SJSA1 (cell line): ENCODE results near the gene GOLGA2. TPM values are rescaled to one million over a fixed set of nuclear protein-coding genes. Genes with fewer than 3 reads are reported as not detected.

Experiments used
- DNase-seq, 2 experiments: peaks; one replicate each; pipeline ENCODE4 v3.0.0-alpha.2; 2015 to 2020; ENCODE audit warnings: low spot score in 2 of 2, low read depth in 1 of 2
- H3K27ac ChIP-seq: fragments of 250-450 bp; sonication (Bioruptor Pico); 2 replicates; pipeline ENCODE4 v1.5.1; 2020; ENCODE audit warnings: mild to moderate bottlenecking, moderate library complexity
- H3K27me3 ChIP-seq: fragments of 250-450 bp; sonication (Bioruptor Pico); replicated peaks from 2 replicates; pipeline ENCODE4 v1.5.1; 2020; ENCODE audit warnings: mild to moderate bottlenecking, moderate library complexity
- H3K36me3 ChIP-seq: fragments of 250-450 bp; sonication (Bioruptor Pico); 2 replicates; pipeline ENCODE4 v1.5.1; 2020; ENCODE audit warnings: mild to moderate bottlenecking
- H3K4me1 ChIP-seq: fragments of 250-450 bp; sonication (Bioruptor Pico); replicated peaks from 2 replicates; pipeline ENCODE4 v1.6.1; 2021; ENCODE audit warnings: mild to moderate bottlenecking
- H3K4me3 ChIP-seq: fragments of 250-450 bp; sonication (Bioruptor Pico); 2 replicates; pipeline ENCODE4 v1.5.1; 2020; ENCODE audit warnings: mild to moderate bottlenecking
- H3K9me3 ChIP-seq: fragments of 250-450 bp; sonication (Bioruptor Pico); replicated peaks from 2 replicates; pipeline ENCODE4 v1.5.1; 2020; ENCODE audit warnings: mild to moderate bottlenecking
- total RNA-seq: library from RNA; depleted of rRNA; stranded (reverse); fragments of >200 nt; shearing (Covaris generic); gene quantifications from 2 replicates; pipeline ENCODE4 v1.2.3, GENCODE V29; 2014

GOLGA2 gene
- total RNA-seq, 1 experiment from 2014 or later = 78.6 TPM

DNA sequence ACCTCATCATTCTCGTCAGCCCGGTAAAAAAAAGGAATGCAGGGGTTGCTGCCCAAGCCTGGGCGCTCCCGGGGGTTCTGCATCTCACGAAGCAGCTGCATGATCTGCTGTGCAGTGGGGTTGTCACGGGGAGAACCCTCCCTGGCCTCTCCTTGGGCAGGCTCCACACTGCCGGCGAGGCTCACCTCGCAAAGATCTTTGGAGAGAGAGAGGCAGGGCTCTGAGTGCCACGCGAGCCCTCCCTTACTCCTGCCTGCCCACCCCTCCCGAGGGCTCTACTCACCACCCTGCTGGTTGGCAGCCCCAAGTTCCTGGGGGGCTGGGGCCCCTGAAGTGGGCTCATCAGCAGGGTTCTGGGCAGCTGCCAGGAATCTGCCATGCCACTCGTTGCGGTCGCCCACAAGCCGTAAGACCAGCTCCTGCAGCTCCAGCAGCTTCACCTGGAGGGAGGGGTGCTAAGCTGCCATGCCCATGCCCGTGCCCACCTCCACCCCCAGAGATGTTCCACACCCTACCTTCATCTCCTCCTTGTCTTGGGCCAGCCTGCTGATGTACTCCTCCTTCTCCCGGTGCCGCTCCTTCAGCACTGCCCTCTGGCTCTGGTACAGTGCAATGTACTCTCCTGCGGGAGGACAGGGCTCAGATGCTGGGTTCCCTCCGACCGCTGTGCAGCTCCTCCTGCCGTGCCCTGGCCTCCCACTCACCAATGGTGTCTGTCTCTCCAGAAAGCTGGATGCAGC, 18.6 kb downstream of the GOLGA2 start:
- H3K27ac ChIP-seq = no peak overlapping the region
- no peak for DNase-seq
- 0 out of 2 replicates have a peak, but pooled peaks cover 3% of the 10 kb centered on the region for H3K4me1 ChIP-seq
- H3K9me3 ChIP-seq = no peaks in the 10 kb centered on the region
- no peaks in the 10 kb centered on the region for H3K27me3 ChIP-seq
- peaks cover 56% of the 10 kb centered on the region for H3K36me3 ChIP-seq
- no peak overlapping the region for H3K4me3 ChIP-seq

DNA sequence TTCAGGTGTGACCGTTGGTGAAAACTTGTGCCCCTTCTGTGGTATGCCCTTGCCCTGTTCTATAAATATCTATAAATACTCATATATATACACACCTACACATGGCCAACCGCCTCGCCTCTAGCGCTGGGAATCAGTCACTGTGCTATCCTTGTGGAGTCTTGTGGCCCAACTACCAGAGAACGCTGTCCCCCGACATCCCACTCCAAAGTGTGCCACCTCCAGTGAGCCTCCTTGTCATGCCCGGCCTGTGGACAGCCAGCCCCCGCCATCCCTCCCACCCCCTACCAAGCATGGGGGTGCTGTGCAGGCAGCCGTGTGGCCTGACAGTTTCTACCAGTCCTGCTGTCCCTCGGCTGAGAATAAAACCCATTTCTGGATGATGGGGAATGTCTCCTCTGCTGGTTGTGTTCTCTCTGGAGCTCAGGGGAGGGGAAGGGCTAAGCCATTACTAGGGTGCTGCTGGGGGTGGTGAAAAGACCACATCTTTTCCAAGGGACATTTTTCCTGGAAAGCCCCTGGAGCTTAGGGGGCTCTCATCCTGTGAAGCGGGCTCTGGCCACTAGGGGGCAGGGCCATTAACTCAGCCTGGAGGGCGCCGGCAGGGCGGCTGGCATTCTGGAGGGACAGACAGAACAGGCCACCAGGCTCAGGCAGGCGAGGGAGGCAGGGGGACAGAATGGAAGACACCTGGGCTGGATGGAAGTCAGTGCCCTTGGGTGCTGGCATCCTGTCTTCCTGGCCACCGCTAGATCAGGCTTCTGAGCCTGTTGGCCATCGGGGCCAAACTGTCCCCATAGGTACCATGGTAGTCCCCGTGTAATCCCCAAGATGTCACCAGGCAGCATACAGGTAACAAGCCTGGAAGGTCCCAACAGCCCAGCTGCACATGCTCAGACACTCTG, 20.7 kb downstream of the GOLGA2 start:
- Histone ChIP-seq H3K9me3 (no peaks in the 10 kb centered on the region), H3K27ac (no peak overlapping the region), H3K36me3 (peaks cover 35% of the 10 kb centered on the region), H3K4me1 (0 out of 2 replicates have a peak, but pooled peaks cover 3% of the 10 kb centered on the region), H3K4me3 (no peak overlapping the region), H3K27me3 (no peaks in the 10 kb centered on the region)
- DNase-seq = peak; percentile 50 to 76

DNA sequence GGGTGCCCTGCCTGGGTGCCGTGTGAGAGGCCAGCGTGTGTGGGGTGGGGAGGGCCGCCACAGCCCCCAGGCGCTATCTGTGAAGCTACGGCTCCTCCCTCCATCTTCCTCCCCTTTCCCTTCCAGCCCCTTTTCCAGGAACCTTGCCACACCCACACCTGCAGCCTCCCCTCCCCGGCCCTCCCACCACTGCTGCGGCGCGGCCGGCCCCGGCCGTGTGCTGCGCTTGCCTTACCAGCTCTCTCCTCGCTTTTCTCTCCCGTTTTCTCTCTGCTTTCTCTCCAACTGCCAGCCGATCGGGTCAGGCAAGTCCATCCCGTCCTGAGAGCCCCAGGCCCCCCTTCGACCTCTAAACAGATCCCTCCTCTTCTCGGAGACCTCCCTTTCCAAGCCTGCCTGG, 21.4 kb downstream of the GOLGA2 start:
- Histone ChIP-seq H3K27me3 (no peaks in the 10 kb centered on the region), H3K4me3 (no peak overlapping the region), H3K27ac (no peak overlapping the region), H3K9me3 (no peaks in the 10 kb centered on the region), H3K36me3 (peaks cover 27% of the 10 kb centered on the region), H3K4me1 (0 out of 2 replicates have a peak, but pooled peaks cover 3% of the 10 kb centered on the region)
- no peak for DNase-seq

DNA sequence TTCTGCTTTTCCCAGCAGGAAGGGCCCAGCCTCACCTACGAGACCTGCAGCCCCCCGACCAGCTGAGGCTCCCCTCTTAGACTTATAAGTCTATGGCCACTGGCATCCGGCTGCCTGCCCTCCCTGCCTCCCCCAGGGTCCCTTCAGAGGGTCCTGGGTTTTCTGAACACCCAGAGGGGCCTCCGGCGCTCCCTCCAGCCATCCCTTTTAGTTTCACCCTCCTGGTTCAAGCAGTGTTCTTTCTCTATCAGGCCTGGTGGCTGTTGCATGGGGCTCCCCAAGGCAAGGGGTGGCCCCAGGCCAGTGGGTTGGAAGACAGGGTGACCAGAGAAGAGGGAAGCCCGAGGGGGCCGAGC, 21.8 kb downstream of the GOLGA2 start:
- Histone ChIP-seq H3K27me3 (no peaks in the 10 kb centered on the region), H3K27ac (no peak overlapping the region), H3K4me3 (no peak overlapping the region), H3K4me1 (0 out of 2 replicates have a peak, but pooled peaks cover 3% of the 10 kb centered on the region), H3K36me3 (peaks cover 23% of the 10 kb centered on the region), H3K9me3 (no peaks in the 10 kb centered on the region)
- no peak for DNase-seq

DNA sequence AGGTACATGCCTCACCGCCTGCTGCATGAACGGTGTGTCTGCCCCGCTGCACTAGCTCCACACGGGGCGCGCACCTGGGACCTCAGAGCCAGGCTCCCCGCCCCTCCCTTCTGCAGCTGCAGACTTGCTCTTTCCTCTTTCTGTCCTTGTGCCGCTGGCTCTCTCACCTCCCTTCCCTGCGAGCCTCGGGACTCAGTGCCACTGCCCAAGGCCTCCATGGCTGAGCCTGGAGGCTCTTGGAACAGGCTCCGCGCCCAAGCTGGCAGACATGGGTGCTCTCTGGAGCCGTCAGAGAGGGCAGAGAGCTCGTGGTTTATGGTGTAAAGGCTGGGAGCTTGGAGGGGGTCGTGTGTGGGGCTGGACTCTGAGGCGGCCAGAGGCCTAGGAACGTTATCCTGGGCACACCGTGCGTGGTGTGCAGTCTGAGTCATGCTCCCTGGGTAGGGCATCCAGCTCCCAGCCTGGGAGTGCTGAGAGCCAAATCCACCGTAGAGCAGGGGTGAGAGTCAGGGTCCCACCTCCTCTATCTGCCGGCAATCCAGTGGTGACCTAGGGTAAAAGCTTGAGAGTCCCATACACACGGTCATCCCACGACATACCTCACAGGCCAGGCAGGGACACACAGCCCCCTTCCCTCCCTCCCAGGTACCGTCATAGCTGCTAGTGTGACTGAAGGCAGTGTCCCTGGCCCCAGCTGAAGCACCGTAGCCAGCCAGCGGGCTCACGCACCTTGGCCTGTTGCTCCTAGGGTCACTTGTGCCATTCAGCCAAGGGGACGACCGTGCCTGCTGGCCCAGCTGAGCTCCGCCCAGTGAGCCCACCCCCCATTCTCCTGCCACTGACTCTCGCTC, 22.4 kb downstream of the GOLGA2 start:
- DNase-seq = no peak
- Histone ChIP-seq H3K9me3 (no peaks in the 10 kb centered on the region), H3K4me3 (no peak overlapping the region), H3K27me3 (no peaks in the 10 kb centered on the region), H3K4me1 (0 out of 2 replicates have a peak, but pooled peaks cover 3% of the 10 kb centered on the region), H3K36me3 (peaks cover 19% of the 10 kb centered on the region), H3K27ac (no peak overlapping the region)

DNA sequence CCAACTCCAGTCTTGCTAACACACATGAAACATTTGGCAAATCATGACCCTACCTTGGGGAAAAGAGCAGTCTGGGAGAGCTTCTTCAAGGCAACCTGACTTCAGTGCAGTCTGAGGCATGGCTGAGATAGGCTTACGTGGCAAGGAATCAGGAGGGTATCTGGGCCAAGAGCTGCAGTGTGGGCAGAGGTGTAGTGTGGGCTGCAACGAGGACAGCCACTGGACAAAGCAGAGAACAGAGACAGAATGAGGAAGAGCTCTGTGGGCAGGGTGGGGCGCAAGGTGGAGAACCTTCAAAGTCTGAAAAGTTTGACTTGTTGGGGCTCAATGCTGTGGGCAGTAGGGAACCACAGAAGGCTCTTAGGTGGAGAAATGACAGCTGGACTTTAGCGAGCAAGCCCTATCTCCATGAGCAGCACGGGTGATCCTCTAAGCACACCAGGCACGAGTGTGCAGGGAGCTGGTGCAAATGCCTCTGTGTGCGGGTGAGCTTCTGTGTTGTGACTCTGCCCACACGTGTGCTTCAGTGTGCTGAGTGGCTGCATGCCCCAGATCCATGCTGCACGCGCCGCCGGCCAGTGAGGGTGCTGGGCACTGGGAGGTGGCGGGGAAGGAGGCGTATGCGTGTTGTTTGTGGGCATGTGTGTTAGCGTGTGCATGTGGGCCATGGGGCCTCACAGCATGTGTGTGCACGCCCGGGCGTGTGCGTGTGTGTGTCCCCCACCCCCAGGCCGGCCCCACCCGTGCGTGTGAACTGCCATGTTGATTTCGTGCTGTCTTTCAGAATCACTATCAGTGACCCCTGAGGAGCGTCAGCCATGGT, 23.3 kb downstream of the GOLGA2 start:
- Histone ChIP-seq H3K27me3 (no peaks in the 10 kb centered on the region), H3K27ac (no peak overlapping the region), H3K4me1 (0 out of 2 replicates have a peak, but pooled peaks cover 3% of the 10 kb centered on the region), H3K4me3 (no peak overlapping the region), H3K36me3 (peaks cover 13% of the 10 kb centered on the region), H3K9me3 (no peaks in the 10 kb centered on the region)
- no peak for DNase-seq

DNA sequence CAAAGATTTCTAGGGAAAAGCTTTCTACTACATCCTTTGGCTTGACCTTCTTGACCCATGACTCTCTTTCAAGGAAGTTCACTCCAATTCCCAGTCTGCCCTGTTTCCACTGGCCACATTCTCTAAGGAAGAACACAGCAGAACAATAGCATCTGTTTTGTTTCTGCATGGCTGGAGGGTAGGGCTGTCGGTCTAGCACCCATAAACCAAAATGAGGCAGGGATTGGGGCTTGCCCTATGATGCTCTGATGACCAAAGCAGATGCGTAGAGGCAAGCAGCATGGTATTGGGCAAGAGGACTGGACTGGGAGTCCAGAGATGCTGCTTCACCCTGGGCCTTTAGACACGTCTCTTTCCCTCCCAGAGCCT, 24.1 kb downstream of the GOLGA2 start:
- H3K27ac ChIP-seq = no peak overlapping the region
- no peak for DNase-seq

DNA sequence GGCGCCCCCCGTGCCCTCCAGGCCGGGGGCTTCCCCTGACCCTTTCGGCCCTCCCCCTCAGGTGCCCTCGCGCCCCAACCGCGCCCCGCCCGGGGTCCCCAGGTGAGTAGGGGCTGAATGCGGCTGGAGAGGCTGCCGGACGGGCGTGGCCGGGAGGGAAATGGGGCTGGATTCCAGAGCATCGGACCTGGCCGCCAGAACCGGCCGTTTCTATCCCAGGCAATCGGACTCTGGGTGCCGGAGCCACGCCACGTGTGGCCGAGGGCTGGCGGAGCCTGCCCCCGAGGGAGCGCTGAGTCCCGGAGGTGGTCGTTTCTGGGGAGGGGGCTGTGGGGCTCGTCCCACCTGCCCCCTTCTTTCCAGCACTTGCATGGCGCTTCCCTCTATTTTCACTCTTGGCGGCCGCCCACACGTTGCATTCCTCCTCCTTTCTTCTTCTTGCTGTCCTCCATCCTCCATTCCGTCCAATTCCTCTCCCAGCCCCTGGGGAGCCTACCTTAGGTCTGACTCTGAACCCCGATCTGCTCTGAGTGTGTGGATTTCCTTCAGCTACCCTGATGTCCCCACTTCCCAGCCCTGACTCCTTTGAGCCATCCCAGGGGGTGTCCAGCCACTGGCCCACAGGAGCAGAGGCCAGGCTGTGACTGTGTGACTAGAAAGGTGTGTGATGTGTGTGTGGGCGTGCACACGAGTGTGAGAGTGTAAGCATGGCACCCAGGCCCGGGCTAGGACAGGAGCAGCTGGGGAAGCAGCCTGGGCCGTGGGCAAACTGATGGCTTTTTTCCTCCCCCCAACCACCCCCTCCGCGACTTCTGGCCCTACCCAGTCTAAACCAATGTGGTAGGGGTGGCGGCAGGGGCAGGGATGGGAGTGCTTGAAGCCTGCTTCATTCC, 24.7 kb downstream of the GOLGA2 start:
- Histone ChIP-seq H3K4me1 (peaks cover 6% of the 10 kb centered on the region), H3K4me3 (no peak overlapping the region), H3K27me3 (no peaks in the 10 kb centered on the region), H3K36me3 (peaks cover 6% of the 10 kb centered on the region; the same call in 1 of the 2 replicates), H3K27ac (no peak overlapping the region), H3K9me3 (no peaks in the 10 kb centered on the region)
- DNase-seq = no peak

More for the DNA sequence above, 24.1 kb downstream of the GOLGA2 start:
- H3K27me3 ChIP-seq = no peaks in the 10 kb centered on the region
- H3K36me3 ChIP-seq = peaks cover 7% of the 10 kb centered on the region; the same call in 1 of the 2 replicates
- no peak overlapping the region for H3K4me3 ChIP-seq
- H3K9me3 ChIP-seq = no peaks in the 10 kb centered on the region
- 0 out of 2 replicates have a peak, but pooled peaks cover 3% of the 10 kb centered on the region for H3K4me1 ChIP-seq

DNA sequence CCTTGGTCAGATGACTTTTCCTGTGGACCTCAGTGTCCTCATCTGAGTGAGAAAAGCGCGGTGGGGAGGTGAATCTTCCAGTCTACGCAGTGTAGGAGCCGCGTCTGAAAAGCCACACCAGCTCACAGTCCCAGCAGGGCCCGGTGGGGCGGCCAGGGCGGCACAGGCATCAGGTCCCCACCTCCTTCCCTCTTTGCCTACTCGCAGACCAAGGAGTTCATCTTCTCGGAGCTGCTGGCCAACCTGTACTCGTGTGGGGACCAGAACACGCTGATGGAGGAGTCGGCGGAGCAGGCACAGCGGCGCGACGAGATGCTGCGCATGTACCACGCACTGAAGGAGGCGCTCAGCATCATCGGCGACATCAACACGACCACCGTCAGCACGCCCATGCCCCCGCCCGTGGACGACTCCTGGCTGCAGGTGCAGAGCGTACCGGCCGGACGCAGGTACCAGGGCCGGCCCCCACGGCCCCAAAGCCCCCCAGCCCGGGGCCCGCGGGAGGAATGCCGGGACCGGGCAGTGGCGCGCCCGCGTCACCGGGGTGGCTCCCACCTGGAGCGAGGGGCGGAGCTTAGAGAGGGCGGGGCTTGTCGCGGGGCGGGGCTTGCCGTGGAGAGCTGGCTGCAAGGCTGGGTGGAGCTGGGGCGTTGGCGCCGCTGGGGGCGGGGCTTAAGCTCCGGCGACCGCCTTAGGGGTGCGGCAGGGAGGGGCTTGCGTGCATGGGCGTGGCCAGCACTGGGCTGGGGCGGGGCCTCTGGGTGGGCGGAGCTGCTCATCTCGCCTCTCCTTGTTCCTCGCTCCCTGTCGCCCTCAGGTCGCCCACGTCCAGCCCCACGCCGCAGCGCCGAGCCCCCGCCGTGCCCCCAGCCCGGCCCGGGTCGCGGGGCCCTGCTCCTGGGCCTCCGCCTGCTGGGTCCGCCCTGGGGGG, 25.6 kb downstream of the GOLGA2 start:
- no peak for DNase-seq
- Histone ChIP-seq H3K4me1 (peaks cover 12% of the 10 kb centered on the region), H3K36me3 (no peaks in the 10 kb centered on the region; the same call in 1 of the 2 replicates), H3K4me3 (no peak overlapping the region), H3K27ac (no peak overlapping the region), H3K27me3 (no peaks in the 10 kb centered on the region), H3K9me3 (peaks cover 3% of the 10 kb centered on the region; the same call in 1 of the 2 replicates)

DNA sequence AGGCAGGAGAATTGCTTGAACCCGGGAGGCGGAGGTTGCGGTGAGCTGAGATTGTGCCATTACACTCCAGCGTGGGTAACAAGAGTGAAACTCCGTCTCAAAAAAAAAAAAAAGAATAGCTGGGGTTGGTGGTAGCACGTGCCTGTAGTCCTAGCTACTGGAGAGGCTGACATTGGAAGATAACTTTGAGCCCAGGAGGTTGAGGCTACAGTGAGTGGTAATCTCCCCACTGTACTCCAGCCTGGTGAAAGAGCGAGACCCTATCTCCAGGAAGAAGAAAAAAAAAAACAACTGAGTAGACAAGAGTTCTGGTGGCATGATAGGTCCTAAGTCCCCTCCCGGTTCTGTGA, 26.3 kb downstream of the GOLGA2 start:
- peaks cover 3% of the 10 kb centered on the region; the same call in 1 of the 2 replicates for H3K9me3 ChIP-seq
- peaks cover 13% of the 10 kb centered on the region for H3K4me1 ChIP-seq
- H3K4me3 ChIP-seq = no peak overlapping the region
- no peaks in the 10 kb centered on the region for H3K36me3 ChIP-seq
- no peak overlapping the region for H3K27ac ChIP-seq
- DNase-seq = no peak
- H3K27me3 ChIP-seq = no peaks in the 10 kb centered on the region

DNA sequence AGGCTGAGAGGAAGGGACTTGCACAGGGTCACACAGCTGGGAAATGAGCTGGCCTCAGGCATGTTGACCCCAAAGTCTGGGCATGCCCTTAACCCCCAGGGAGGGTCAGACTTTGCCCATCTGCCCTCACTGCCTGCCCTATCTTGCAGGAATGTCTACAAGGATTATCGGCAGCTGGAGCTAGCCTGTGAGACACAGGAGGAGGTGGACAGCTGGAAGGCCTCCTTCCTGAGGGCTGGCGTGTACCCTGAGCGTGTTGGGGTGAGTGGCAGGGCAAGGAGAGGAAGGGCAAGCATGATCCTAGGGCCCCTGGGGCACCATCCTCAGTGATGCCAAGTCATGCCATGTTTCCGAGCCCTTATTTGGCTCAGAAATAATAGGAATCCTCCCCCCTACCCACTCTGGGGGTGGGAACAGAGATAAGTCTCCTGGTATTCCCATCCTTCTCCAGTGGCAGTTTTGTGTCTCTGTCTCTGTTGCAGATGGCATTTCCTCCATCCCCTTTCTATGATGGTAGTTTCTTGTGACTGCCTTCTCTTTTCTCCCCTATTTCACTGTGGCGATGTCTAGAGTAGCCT, 28.5 kb downstream of the GOLGA2 start:
- peaks cover 13% of the 10 kb centered on the region for H3K4me1 ChIP-seq
- H3K36me3 ChIP-seq = no peaks in the 10 kb centered on the region
- no peak overlapping the region for H3K4me3 ChIP-seq
- no peak overlapping the region for H3K27ac ChIP-seq
- no peaks in the 10 kb centered on the region for H3K27me3 ChIP-seq
- H3K9me3 ChIP-seq = peaks cover 3% of the 10 kb centered on the region; the same call in 1 of the 2 replicates
- DNase-seq = no peak
